ENCODE data around the gene MAF. TPM values are rescaled to one million over a fixed set of nuclear protein-coding genes. Genes with fewer than 3 reads are reported as not detected.

Gene MAF
- total RNA-seq, 1 experiment from 2014 or later: not detected

GRCh38 chr16:79562166-79562823 is 38.2 kb downstream of the MAF start:
- Histone ChIP-seq H2AFZ (no peak overlapping the region), H3K9me2 (ENCODE audit: insufficient read depth) (no peaks in the 10 kb centered on the region), H3K9me3 (ENCODE audit: insufficient read depth, low read depth) (no peaks in the 10 kb centered on the region), H3K27me3 (ENCODE audit: insufficient read depth, low read depth) (peaks cover 32% of the 10 kb centered on the region), H3K27ac (no peak overlapping the region), H3F3A (ENCODE audit: insufficient read depth, low read depth) (no peaks in the 10 kb centered on the region), H4K20me1 (ENCODE audit: insufficient read depth) (no peaks in the 10 kb centered on the region), H3K4me2 (no peak overlapping the region), H3K79me2 (ENCODE audit: low read depth) (no peaks in the 10 kb centered on the region), H3K4me1 (replicated peaks; ENCODE audit: insufficient read depth) (no peaks in the 10 kb centered on the region), H3K36me3 (ENCODE audit: low read depth) (no peaks in the 10 kb centered on the region), H3K4me3 (no peak overlapping the region)
- ChIA-PET POLR2A (ENCODE audit: unreplicated experiment) (interaction anchor here (0.5 kb wide), 1 partner anchor 550 kb away, joined by 5 read pairs; no protein-coding TSS in a partner anchor), CTCF (no interaction called here)
- BruUV-seq (replicated peaks): no TSS peak
- intact Hi-C loops (cut with micrococcal nuclease; ENCODE audit: unreplicated experiment): no loop called here
- no peak for DNase-seq
- TF ChIP-seq EZH2 (IDR thresholded peaks at IDR 0.05; ENCODE audit: low read depth): no peak
- TF ChIP-seq, protein P1, sequence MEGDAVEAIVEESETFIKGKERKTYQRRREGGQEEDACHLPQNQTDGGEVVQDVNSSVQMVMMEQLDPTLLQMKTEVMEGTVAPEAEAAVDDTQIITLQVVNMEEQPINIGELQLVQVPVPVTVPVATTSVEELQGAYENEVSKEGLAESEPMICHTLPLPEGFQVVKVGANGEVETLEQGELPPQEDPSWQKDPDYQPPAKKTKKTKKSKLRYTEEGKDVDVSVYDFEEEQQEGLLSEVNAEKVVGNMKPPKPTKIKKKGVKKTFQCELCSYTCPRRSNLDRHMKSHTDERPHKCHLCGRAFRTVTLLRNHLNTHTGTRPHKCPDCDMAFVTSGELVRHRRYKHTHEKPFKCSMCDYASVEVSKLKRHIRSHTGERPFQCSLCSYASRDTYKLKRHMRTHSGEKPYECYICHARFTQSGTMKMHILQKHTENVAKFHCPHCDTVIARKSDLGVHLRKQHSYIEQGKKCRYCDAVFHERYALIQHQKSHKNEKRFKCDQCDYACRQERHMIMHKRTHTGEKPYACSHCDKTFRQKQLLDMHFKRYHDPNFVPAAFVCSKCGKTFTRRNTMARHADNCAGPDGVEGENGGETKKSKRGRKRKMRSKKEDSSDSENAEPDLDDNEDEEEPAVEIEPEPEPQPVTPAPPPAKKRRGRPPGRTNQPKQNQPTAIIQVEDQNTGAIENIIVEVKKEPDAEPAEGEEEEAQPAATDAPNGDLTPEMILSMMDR (conservative IDR thresholded peaks at IDR 0.05): no peak

DNA sequence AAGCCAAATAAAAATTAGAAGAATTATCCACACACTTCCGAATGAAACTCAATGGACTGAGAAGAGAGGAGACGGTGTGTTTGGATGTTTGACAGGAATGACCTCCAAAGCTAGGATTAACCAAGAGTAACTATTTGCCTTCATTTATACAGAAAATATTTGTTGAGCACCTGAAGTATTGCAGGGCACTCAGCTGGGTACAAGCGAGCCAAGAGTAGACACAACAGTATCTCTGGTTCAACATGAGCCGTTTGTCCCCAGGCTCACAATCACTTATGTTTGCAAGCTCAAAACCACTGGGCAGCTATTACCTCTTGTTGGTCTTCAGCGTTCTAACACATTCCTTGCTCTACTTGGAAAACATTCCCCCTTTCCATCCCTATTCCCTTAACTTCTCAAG is 38.8 kb downstream of the MAF start:
- no peak for DNase-seq
- no peaks in the 10 kb centered on the region for H3K4me1 ChIP-seq (replicated peaks; ENCODE audit: insufficient read depth)
- no peak for TF ChIP-seq EZH2 (IDR thresholded peaks at IDR 0.05; ENCODE audit: low read depth)
- TF ChIP-seq, protein P1 (conservative IDR thresholded peaks at IDR 0.05): no peak
- peaks cover 32% of the 10 kb centered on the region for H3K27me3 ChIP-seq (ENCODE audit: insufficient read depth, low read depth)
- H3K4me2 ChIP-seq: no peak overlapping the region
- ChIA-PET CTCF (no interaction called here), POLR2A (ENCODE audit: unreplicated experiment) (no interaction called here)
- no peaks in the 10 kb centered on the region for H3K9me2 ChIP-seq (ENCODE audit: insufficient read depth)
- no peaks in the 10 kb centered on the region for H4K20me1 ChIP-seq (ENCODE audit: insufficient read depth)
- no peaks in the 10 kb centered on the region for H3F3A ChIP-seq (ENCODE audit: insufficient read depth, low read depth)
- BruUV-seq (replicated peaks): no TSS peak
- no peaks in the 10 kb centered on the region for H3K36me3 ChIP-seq (ENCODE audit: low read depth)
- intact Hi-C loops (cut with micrococcal nuclease; ENCODE audit: unreplicated experiment): no loop called here
- no peaks in the 10 kb centered on the region for H3K79me2 ChIP-seq (ENCODE audit: low read depth)
- no peaks in the 10 kb centered on the region for H3K9me3 ChIP-seq (ENCODE audit: insufficient read depth, low read depth)
- H3K27ac ChIP-seq: no peak overlapping the region
- H3K4me3 ChIP-seq: no peak overlapping the region
- no peak overlapping the region for H2AFZ ChIP-seq

DNA sequence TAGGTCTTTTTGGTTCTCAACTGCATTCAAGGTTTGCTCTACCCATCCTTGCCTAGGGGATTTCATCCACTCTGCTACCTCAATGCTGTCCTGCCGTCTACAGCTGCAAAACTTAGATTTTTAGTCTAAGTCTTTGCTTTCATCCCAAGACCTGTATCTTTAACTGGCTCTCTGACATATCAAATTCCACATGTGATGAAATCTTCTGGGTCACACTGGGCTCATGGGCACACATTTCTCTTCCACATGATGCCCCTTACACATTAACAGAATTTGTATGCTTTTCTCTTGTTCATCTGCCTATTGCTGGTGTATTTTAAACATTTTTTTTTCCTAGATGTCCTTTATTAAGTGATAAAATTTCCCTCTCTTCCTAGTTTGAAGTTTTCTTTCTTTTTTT is 39.6 kb downstream of the MAF start:
- no peaks in the 10 kb centered on the region for H4K20me1 ChIP-seq (ENCODE audit: insufficient read depth)
- no TSS peak for BruUV-seq (replicated peaks)
- no peak for TF ChIP-seq EZH2 (IDR thresholded peaks at IDR 0.05; ENCODE audit: low read depth)
- TF ChIP-seq, protein P1 (conservative IDR thresholded peaks at IDR 0.05): no peak
- no peak overlapping the region for H3K4me2 ChIP-seq
- H3K4me3 ChIP-seq: no peak overlapping the region
- intact Hi-C loops (cut with micrococcal nuclease; ENCODE audit: unreplicated experiment): no loop called here
- H3K79me2 ChIP-seq (ENCODE audit: low read depth): no peaks in the 10 kb centered on the region
- POLR2A ChIA-PET (ENCODE audit: unreplicated experiment): no interaction called here
- no peak for DNase-seq
- no peak overlapping the region for H3K27ac ChIP-seq
- H3K9me2 ChIP-seq (ENCODE audit: insufficient read depth): no peaks in the 10 kb centered on the region
- H3K36me3 ChIP-seq (ENCODE audit: low read depth): no peaks in the 10 kb centered on the region
- H3K27me3 ChIP-seq (ENCODE audit: insufficient read depth, low read depth): peaks cover 32% of the 10 kb centered on the region
- H2AFZ ChIP-seq: no peak overlapping the region
- H3F3A ChIP-seq (ENCODE audit: insufficient read depth, low read depth): no peaks in the 10 kb centered on the region
- CTCF ChIA-PET: no interaction called here
- no peaks in the 10 kb centered on the region for H3K4me1 ChIP-seq (replicated peaks; ENCODE audit: insufficient read depth)
- no peaks in the 10 kb centered on the region for H3K9me3 ChIP-seq (ENCODE audit: insufficient read depth, low read depth)
